ENCODE data around the gene CXXC4.

The CXXC4 gene

DNA sequence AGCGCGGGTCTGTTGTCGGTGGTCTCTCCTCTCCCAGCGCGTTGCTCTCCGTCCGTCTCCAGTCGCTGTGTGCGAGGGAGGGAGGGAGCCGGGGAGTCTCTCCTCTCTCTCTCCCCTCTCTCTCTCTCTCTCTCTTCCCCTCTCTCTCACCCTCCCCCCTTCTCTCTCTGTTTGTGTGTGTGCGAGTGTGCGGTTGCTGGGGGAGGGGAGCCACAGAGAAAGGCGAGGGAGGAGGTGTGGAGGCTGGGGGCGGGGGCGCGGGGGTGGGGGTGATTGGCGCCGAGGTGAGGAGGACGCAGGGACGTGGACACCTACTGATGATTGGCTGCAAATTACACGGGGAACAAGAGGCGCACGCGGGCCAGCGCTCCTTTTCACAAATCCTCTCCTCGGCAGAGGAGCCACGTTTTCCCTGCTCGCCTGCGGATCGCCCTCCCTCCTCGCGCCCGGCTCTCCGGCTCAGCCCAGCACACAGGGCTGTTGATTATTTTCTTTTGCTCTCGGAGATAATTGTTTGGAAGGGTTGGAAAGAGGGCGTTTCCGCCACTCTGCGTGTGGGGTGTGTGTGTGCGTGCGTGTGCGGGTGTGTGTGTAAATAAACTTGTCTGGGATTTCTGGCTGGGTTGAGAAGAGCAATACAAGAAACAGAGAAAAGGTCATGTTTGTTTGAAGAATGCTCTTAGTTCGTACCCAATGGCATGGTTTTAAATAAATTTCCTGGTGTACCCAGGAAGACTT, at the start of gene CXXC4:
CXXC4 (minus strand) TSS at position 73 of the 738 bp plus-strand sequence. CDS start 3,092 bp downstream, outside the sequence.
- in situ Hi-C loops (cut with HindIII; ENCODE audit: low sequenced_read_pairs) = no loop called here

DNA sequence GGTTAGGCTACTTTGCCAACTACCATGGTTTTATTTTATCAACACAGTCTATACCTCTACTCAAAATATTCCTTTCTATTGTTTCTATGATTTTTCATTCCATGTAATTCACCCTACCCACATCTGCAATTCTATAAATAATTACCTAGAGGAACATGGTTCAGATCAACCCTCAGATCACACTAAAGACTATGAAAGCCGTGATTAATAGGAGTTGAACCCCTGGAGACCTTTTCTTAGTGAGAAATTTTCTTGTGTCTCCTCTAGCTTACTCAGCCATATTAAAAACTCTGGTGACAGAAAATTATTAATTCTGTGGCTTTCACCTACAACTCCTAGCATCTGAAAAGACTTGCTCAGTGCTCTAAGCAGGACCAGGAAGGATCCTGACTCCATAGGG, 38.5 kb upstream of the CXXC4 start:
- in situ Hi-C loops (cut with HindIII; ENCODE audit: low sequenced_read_pairs) = no loop called here

DNA sequence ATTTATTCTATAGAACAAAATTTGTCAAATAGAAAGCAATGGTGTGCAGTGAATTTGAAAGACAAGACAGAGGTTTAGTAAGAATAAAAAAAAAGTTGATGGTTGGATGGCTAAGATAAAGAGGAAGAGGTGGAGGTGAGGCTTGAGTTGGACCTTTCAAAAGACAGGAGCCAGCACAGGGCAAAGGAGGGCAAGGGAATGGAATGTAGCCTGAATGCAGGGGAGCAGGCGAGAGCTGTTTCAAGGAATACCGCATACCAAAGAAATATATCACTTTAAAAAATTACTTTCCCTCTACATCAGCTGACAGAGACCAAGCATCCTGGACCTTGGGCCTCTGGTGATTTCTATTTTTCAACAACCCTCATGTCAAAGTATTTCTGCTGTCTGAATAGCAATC, 38.0 kb upstream of the CXXC4 start:
- in situ Hi-C loops (cut with HindIII; ENCODE audit: low sequenced_read_pairs) = no loop called here

DNA sequence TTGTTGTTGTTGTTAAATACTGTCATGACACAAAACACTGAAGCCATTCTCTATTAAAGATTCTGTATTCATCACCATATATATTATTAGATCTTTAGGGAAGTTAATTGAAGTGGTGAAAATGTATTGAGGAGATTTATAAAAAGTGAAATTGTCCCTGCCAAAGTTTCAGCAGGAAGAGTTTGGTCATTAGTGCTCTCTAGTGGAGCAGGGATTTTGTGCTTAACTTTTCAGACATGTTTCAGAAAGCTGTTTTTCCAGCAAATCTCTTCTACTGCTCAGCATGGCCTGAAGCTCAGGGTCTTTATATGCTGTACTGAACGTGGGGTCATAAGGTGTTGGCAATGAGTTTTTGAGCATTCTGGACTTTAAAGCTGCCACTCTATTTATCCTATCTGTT, 36.7 kb upstream of the CXXC4 start:
- in situ Hi-C loops (cut with HindIII; ENCODE audit: low sequenced_read_pairs) = no loop called here

DNA sequence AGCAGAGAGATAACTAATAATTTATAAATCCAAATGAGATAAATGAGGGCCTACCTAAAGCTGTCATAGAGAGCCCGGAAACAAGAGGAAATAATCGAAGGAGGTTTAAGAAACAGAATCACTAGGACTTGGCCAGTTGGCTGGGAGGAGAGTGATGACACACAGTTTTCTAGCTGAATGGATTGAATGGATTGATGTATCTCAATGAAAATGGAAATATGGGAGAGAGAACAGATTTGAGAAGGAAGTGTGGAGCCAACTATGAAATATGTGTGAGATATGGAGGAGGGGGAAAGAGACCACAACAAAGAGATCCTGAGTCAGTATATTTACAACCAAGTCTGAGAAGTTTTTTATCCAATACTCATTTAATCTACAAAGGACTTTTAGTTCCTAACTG, 35.7 kb upstream of the CXXC4 start:
- in situ Hi-C loops (cut with HindIII; ENCODE audit: low sequenced_read_pairs) = no loop called here

DNA sequence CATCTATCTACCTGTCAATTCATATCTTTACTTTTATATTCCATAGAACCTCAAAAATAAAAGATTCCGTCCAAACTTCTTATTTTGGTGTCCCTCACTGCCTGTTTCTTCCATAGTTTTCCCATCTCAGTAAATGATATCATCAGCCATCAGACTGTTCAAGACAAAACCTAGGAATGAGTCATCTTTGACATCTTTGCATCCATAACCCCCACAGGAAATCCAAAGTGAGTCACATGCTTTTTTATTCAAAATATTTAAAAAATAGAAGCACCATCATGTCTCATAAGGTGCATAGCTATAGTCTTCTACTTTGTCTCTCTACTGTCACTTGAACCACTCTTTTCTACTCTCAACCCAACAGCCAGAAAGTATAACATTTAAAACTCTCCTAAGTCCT, 29.9 kb upstream of the CXXC4 start:
- in situ Hi-C loops (cut with HindIII; ENCODE audit: low sequenced_read_pairs) = no loop called here

DNA sequence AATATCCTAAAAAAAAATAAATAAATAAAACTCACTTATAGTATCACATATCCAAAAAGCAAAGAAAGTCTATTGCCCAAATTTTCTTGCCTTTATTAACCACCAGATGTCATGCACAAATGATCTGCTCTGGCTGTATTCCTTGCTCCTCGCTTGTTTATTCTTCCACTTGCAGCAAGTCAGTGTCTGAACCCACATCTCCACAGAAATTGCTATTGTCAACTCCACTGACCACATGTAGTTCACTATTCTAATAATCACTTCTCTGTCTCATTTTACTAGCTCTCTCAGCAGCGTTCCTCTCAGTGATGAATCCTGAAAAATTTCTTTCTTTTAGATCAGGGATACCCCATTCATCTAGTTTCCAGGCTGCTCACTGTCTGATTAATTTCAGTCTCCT, 29.3 kb upstream of the CXXC4 start:
- in situ Hi-C loops (cut with HindIII; ENCODE audit: low sequenced_read_pairs) = no loop called here

DNA sequence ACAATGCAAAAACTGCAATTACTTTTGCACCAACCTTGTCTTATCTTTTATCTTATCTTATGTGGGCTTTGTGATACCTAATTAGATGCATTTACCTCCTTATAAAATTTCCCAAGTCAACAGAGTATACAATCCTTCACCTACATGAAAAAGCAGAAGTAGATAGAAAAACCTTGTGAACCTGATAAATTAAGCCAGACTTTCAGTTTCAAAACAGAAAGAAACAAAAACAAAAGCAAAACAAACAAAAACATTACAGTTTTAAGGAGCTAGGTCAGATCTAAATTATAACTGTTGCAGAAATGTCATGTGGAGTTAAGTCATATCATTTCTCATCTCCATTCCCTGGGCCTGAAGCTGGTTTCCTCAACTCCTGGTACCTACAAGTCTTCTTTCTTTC, 24.9 kb upstream of the CXXC4 start:
- in situ Hi-C loops (cut with HindIII; ENCODE audit: low sequenced_read_pairs) = no loop called here

DNA sequence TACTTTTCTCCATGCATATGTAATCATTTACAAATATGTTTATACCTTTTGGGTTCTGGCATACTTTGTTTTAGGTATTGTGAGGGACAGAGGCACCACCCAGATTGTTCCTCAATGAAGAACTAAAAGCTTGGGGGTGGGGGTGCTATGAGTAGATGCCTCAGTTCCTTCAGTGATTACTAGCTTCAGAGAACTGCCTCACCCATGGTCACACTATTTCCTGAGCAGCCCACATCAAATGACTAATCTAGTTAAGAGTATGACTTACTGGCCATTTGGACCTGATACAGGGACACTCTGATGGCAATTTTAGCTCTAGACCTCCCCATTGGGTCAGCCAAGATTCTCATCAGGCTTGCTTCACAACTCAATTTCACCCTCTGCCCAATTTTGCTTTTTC, 22.2 kb upstream of the CXXC4 start:
- in situ Hi-C loops (cut with HindIII; ENCODE audit: low sequenced_read_pairs) = no loop called here

DNA sequence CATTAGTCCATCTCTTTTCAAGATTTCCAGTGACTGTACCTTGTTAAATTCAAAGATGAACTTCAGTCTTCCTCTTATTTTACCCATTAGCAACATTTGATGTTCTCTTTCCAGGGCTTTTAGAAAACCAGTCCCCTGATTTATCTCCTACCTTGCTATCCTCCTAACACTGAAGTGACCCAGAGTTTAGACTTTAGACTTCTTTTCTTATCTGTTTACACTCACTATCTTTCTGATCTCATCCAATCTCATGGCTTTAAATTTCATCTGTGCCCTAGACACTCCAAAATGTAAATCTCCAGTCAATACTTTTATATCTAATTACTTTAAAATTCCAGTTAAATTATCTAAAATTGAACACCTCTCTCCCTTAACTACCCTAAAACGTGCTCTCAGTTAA, 13.5 kb upstream of the CXXC4 start:
- in situ Hi-C loops (cut with HindIII; ENCODE audit: low sequenced_read_pairs) = no loop called here

DNA sequence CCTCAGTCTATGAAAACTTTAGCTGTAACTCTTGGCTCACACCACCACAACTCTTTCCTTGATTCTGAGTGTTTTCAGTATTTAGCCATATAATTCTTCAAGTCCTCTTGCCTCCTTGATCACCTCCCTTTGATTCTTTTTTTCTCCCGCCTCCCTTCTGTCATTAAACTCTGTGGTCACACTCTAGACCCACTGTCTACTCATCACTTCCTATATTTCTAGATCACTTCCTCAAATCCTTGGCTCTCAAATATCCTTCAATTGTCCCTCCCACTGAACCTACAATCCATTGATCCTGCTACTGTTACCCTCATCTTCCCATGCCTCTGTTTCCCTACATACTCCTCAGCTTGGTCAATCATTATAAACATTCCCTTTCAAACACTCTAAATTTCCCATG, 12.4 kb upstream of the CXXC4 start:
- in situ Hi-C loops (cut with HindIII; ENCODE audit: low sequenced_read_pairs) = no loop called here

DNA sequence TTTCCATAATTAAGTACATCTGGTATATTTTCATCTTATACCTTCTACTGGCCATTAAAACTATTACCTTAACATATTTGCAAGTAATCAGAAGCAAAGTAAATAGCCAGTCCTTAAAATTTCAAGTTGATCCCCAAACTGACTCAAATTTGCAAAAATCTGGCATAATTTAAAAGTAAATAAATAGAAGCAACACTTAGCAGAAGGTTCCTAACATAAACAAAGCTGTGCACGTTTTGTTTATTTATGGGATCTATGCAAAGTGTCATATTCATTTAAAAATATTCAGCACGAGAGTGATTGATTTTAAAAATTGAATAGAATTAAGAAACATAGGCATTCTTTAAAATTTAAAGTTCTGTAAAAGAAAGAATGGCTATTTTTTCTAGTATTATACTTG, 9.8 kb upstream of the CXXC4 start:
- in situ Hi-C loops (cut with HindIII; ENCODE audit: low sequenced_read_pairs) = no loop called here

DNA sequence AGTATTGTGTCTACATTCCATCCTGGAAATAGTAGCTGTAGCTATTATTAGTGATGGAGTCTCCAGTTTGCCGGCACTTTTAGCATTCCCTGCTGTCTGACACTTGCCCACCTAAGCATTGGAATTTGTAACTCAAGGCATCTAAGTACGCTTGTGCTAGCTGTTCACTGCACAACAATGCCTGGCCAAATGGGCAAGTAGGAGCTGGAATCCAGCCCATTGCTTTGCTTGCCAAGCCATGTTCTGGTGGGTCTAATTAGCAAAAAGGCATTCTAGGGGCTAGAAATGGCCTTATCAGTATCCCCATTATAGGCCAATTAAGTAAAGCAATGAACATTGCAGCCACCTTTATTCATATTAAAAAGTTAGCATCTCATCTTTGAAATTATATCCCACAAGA, 7.8 kb upstream of the CXXC4 start:
- in situ Hi-C loops (cut with HindIII; ENCODE audit: low sequenced_read_pairs) = no loop called here

DNA sequence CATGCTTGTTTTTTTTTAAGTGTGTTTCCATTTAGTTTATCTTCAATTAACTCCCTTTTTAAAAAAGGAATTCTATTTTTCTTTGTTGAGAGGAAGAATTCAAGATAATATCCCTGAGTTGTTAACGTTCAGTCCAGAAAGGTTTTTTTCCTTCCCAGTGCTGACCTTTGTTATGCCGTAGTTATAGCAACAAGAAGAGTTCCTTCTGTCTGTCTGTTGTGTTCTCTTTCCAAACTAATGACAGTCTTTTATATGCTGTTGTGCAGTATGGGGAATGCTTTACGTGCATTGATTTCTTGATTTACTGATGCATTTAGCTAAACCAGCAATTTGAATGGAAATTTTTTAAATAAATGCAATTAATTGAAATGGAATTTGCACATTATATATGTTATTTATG, 6.6 kb upstream of the CXXC4 start:
- in situ Hi-C loops (cut with HindIII; ENCODE audit: low sequenced_read_pairs) = no loop called here

DNA sequence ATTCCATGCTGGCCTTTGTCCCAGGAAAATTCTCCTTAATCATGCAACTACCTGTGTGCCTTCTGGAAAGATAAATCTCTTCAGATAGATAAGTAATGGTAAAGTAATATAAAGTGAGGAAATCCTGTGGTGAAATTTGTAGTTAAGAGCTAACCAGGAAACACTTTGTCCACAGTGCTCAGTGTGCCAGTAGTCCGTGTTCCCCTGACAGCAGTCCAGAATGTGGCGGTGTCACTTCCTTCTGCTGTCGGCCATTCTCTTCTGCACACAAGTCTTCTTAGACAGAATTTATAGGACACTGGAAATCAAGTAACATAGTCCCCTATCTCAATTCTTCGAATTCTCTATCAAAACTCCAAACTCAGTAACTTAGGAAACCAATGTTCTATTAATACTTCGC, 5.7 kb upstream of the CXXC4 start:
- in situ Hi-C loops (cut with HindIII; ENCODE audit: low sequenced_read_pairs) = no loop called here

DNA sequence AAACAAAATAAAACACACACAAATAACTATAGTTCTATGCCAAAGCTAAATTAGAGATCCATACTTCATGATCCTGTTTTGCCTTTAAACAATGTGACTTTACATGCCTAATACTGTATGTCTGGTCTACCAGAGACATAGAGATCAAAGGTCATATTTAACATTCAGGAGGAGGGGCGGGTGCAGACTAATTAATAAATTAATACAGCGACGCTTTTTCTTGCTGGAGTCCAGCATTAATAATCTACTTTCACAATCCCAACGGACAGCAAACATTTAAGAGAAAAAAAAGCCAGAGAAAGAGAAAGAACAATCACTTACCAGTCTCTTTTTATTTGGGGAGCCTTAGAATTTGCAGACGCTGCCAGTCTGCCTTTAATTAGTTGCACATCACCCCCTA, 509 bp downstream of the CXXC4 start:
- in situ Hi-C loops (cut with HindIII; ENCODE audit: low sequenced_read_pairs) = no loop called here

DNA sequence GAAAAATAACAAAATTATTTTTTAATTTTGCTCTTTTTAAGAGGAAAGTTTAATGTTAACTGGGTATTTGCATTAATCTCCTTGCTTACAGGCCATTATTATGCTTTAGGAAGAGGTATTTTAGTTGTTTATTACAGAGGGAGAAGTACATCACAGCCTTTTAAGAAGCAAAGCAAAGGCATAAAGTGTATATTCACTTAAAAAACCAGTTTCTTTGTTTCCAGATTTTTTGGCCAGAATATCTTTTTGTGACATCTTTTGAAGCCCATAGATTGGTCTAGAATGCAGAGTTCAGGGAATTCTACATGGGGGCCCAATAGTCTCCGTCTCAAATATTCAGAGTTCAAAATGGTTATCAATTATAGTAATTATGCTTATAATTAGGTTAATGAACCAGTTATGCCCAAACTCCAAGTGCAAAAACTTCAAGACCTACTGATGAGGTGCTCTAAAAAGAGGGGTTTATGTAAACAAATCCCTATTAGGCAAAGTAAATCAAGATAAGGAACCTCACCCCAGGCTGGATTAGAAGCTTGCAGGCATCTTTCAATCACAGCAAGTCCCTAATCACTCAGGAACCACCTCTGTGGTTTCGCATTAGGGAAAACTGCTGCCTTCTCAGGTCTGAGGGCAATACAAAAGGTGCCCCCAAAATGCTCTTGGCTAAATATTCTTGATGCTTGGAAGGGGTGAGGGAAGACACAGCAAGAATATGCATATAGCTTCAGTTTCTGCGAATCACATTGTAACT, 1.4 kb downstream of the CXXC4 start:
- in situ Hi-C loops (cut with HindIII; ENCODE audit: low sequenced_read_pairs) = no loop called here

DNA sequence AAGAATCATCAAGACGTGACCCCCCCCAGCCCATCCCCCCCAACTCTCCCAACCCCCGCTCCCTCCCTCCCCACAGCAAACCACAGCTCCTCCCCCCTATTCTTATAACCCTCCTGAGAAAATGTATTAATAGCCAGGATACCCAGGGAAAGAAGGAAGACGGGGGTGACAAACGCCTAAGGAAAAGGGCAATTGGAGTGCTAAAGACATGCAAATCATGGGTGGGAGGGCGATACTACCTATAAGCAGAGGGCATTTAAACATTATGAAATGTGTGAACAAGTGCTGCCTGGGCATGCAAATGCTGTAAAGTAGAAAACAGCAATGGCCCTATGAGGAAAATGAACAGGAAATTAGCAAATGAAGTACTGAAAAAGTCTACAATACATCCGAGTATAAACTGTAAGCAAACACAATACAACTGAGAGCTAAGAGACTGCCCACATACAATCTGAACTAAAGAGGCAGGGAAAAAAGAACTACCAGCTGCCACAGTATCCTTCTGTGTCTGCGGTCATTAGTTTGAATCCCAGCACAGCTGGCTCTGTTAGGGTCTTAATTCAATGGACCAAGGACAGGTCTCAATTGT, 2.4 kb downstream of the CXXC4 start:
- in situ Hi-C loops (cut with HindIII; ENCODE audit: low sequenced_read_pairs) = no loop called here

DNA sequence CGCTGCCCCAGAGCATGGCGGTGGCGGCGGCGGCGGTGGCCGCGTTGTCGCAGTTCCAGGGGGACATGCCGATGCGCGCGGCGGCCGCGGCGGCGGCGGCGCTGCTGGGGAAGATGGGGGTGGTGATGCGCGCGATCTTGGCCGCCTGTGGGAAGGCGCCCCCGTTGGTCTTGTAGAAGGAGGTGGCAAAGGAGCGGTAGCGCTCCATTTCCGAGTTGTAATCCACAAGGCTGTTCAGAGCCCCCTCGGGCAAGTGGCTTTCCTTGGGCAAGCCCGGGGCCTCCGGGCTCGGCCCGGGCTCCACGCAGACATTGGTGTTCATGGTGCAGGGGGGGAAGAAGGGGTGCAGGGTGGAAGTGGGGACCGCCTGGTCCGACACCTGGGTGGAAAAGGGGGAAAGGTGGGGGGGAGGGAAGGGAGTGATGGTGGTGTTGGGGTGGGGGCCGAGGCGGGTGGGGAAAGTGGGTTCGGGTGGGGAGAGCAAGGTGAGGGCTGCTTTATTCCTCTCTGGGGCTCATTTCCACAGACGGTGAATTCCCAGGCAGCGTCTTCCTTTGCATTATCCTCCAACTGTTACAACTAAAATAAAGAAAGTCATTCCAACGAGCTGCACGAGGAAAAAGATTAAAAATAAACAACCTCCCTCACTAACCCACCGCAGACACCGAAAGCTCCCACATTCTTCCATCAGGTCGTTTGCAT, 3.1 kb downstream of the CXXC4 start:
- in situ Hi-C loops (cut with HindIII; ENCODE audit: low sequenced_read_pairs) = no loop called here

DNA sequence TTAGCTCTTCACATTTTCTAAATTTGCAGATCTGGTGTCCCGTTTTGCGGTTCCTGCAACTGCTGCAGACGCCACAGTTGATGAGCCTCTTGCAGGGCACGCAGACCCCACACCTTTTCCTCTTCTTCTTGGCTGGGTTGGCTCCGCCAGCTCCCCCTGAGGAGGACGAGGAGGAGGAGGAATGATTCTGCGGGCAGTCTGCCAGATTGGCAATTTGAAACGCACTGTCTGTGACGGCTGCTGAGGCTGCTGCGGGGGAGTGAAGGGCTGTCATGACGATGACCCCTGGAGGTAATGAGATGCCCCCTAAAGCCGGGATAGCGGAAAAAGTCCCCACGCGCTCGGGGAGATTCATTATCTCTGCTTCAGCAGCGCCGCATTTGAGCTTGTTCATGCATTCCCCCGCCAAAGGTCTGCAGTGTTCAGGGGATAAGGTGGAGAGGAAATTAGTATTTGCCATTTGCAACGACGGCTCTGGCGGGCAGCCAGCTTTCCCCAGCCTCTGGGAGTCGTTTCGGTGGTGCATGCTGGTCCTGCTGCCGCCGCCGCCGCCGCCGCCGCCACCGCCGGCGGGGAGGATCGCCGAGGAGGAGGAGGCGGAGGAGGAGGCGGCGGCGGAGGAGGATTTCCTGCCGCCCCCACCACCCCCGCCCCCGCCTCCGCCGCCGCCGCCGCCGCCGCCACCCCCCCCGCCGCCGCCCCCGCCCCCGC, 3.8 kb downstream of the CXXC4 start:
- in situ Hi-C loops (cut with HindIII; ENCODE audit: low sequenced_read_pairs) = no loop called here

Measured in endothelial cell of hepatic sinusoid (primary cell).